Activated naive CD8-positive, alpha-beta T cell treated with anti-CD3 and anti-CD28 coated beads for 36 hours (primary cell): ENCODE results near the gene LCE3E. TPM values are rescaled to one million over a fixed set of nuclear protein-coding genes. Genes with fewer than 3 reads are reported as not detected.

Source experiments
- DNase-seq: peaks from one replicate; pipeline ENCODE4 v3.0.0; 2021
- H3K27ac Mint-ChIP-seq: one replicate; pipeline ENCODE4 v1.8.0; 2022; ENCODE audit warnings: mild to moderate bottlenecking, moderate library complexity, mixed read lengths
- H3K27me3 Mint-ChIP-seq: one replicate; pipeline ENCODE4 v1.8.0; 2022; ENCODE audit warnings: mild to moderate bottlenecking, mixed read lengths
- H3K36me3 Mint-ChIP-seq: one replicate; pipeline ENCODE4 v1.8.0; 2021; ENCODE audit warnings: mild to moderate bottlenecking, mixed read lengths
- H3K4me1 Mint-ChIP-seq: one replicate; pipeline ENCODE4 v1.8.0; 2021; ENCODE audit warnings: mixed read lengths
- H3K4me3 Mint-ChIP-seq: one replicate; pipeline ENCODE4 v1.8.0; 2022; ENCODE audit warnings: mild to moderate bottlenecking, moderate library complexity, mixed read lengths
- H3K9me3 Mint-ChIP-seq: one replicate; pipeline ENCODE4 v1.8.0; 2022; ENCODE audit warnings: mixed read lengths
- total RNA-seq, 2 experiments: library from RNA; stranded (reverse); gene quantifications; one replicate each; pipeline ENCODE4 v1.2.3, GENCODE V29; 2021

LCE3E gene
- total RNA-seq, 2 experiments from 2014 or later = not detected

DNA sequence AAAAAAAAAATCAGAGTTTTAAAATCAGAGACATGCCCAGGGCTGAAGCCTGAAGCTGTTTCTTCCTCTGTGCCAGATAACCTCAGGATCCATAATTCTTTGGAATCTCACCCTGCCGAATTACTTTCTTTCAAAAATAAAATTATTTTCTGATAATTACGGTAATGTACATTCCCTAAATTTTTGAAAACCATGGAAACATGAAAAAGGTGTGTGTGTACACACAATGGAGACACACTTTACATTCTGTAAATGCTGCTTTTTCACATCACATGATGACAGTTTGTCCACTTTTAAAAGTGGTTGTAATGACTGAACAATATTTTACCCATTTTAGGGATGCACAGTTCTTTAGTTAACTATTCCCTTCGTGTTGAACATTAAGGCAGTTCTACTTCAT, 30.8 kb downstream of the LCE3E start:
- Mint-ChIP-seq H3K36me3 (peaks cover 2% of the 10 kb centered on the region), H3K27ac (no peak overlapping the region), H3K4me1 (no peaks in the 10 kb centered on the region), H3K4me3 (no peak overlapping the region), H3K9me3 (peaks cover 3% of the 10 kb centered on the region), H3K27me3 (peaks cover 30% of the 10 kb centered on the region)
- DNase-seq = no peak

GRCh38 chr1:152533327-152533938, 33.1 kb downstream of the LCE3E start:
- Mint-ChIP-seq H3K36me3 (peaks cover 2% of the 10 kb centered on the region), H3K4me1 (no peaks in the 10 kb centered on the region), H3K27me3 (peaks cover 43% of the 10 kb centered on the region), H3K27ac (no peak overlapping the region), H3K4me3 (no peak overlapping the region), H3K9me3 (peaks cover 3% of the 10 kb centered on the region)
- peak; percentile 18 for DNase-seq

GRCh38 chr1:152525080-152525641, 41.4 kb downstream of the LCE3E start:
- Mint-ChIP-seq H3K4me3 (no peak overlapping the region), H3K4me1 (no peaks in the 10 kb centered on the region), H3K9me3 (no peaks in the 10 kb centered on the region), H3K27ac (no peak overlapping the region), H3K36me3 (no peaks in the 10 kb centered on the region), H3K27me3 (peaks cover 25% of the 10 kb centered on the region)
- no peak for DNase-seq

DNA sequence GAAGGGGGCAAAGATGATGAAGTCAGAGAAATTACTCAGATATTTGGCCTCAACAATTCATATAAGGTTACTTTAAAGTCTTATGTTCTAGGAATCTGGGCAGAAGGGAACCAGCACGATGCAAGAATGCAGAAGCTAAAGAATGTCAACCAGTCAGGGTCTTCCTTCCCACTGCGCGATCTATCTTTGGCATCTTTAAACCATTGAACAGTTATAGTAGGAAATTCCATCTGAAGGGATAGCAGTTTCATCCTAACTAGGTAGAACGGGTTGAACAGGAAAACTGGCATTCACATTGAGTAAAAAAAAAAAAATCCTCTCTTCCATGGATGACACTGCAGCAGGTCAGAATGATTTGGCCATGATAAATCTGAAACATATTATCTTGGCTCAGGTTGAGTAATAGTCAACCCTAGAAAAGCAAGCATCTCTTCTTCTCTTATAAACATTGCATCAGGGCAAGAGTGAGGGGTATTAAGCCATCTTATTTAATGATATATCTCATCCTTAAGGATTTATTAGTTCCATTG, 46.0 kb downstream of the LCE3E start:
- Mint-ChIP-seq H3K36me3 (no peaks in the 10 kb centered on the region), H3K4me1 (no peaks in the 10 kb centered on the region), H3K27ac (no peak overlapping the region), H3K4me3 (no peak overlapping the region), H3K9me3 (no peaks in the 10 kb centered on the region), H3K27me3 (peaks cover 30% of the 10 kb centered on the region)
- DNase-seq = no peak

- peaks cover 37% of the 10 kb centered on the region for H3K27me3 Mint-ChIP-seq
- no peak overlapping the region for H3K4me3 Mint-ChIP-seq
- H3K27ac Mint-ChIP-seq = no peak overlapping the region
- H3K36me3 Mint-ChIP-seq = no peaks in the 10 kb centered on the region
- no peak for DNase-seq
- no peaks in the 10 kb centered on the region for H3K4me1 Mint-ChIP-seq
- H3K9me3 Mint-ChIP-seq = no peaks in the 10 kb centered on the region
Measured at GRCh38 chr1:152519851-152520250, 46.7 kb downstream of the LCE3E start.

- Mint-ChIP-seq H3K4me3 (no peak overlapping the region), H3K9me3 (no peaks in the 10 kb centered on the region), H3K36me3 (no peaks in the 10 kb centered on the region), H3K4me1 (no peaks in the 10 kb centered on the region), H3K27me3 (peaks cover 51% of the 10 kb centered on the region), H3K27ac (no peak overlapping the region)
- no peak for DNase-seq
Measured at GRCh38 chr1:152517237-152517811, 49.3 kb downstream of the LCE3E start.

DNA sequence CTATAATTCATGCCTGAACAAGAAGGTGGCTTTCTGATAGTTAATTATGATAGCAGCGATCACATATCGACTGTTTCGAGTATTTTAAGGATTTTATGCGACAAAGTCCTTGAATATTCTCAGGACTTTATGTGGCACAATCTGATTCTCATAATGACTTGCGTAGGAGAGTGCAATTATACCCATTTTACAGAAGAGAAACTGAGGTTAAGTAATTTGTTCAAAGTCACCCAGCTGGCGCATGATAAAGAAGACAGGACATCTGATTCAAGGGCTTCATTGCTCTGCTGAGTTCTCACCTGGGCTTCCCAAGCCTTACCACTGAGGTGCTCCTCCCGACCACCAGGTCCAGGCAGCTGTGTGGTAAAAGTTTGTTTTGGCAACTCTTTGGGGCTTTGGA, 50.5 kb downstream of the LCE3E start:
- H3K4me3 Mint-ChIP-seq = no peak overlapping the region
- peaks cover 61% of the 10 kb centered on the region for H3K27me3 Mint-ChIP-seq

More for the DNA sequence above, 50.5 kb downstream of the LCE3E start:
- Mint-ChIP-seq H3K27ac (no peak overlapping the region), H3K4me1 (no peaks in the 10 kb centered on the region), H3K9me3 (no peaks in the 10 kb centered on the region), H3K36me3 (no peaks in the 10 kb centered on the region)
- DNase-seq = no peak

Other genes starting within 250 kb of the LCE3E start
- gene FLG, start 241.5 kb downstream of the LCE3E start, total RNA-seq = not detected
- not detected for gene FLG2, start 206.8 kb downstream of the LCE3E start, total RNA-seq
- gene CRNN, start 152.5 kb downstream of the LCE3E start, total RNA-seq = not detected
- gene LCE5A, start 56.0 kb downstream of the LCE3E start, total RNA-seq = not detected
- gene CRCT1, start 52.3 kb downstream of the LCE3E start, total RNA-seq = not detected
- gene LCE3D, start 13.7 kb upstream of the LCE3E start, total RNA-seq = not detected
- not detected for gene LCE3C, start 33.5 kb upstream of the LCE3E start, total RNA-seq
- not detected for gene LCE3B, start 47.0 kb upstream of the LCE3E start, total RNA-seq
- not detected for gene LCE3A, start 56.3 kb upstream of the LCE3E start, total RNA-seq
- not detected for gene LCE2D, start 96.6 kb upstream of the LCE3E start, total RNA-seq
- not detected for gene LCE2C, start 108.5 kb upstream of the LCE3E start, total RNA-seq
- gene LCE2B, start 119.3 kb upstream of the LCE3E start, total RNA-seq = not detected
- not detected for gene LCE2A, start 131.6 kb upstream of the LCE3E start, total RNA-seq
- not detected for gene LCE4A, start 141.4 kb upstream of the LCE3E start, total RNA-seq
- gene KPRP, start 191.2 kb upstream of the LCE3E start, total RNA-seq = not detected
- not detected for gene LCE1F, start 208.4 kb upstream of the LCE3E start, total RNA-seq
- gene LCE1E, start 219.5 kb upstream of the LCE3E start, total RNA-seq = not detected
- gene LCE1D, start 229.9 kb upstream of the LCE3E start, total RNA-seq = not detected
- not detected for gene LCE1C, start 239.9 kb upstream of the LCE3E start, total RNA-seq
- not detected for gene LCE1B, start 245.2 kb upstream of the LCE3E start, total RNA-seq